Measurements from ENCODE around the gene HOXA4. TPM values are rescaled to one million over a fixed set of nuclear protein-coding genes. Genes with fewer than 3 reads are reported as not detected.
A peak's percentile ranks its signal among the peaks of the same experiment; 100 is the strongest.

The HOXA4 gene
- total RNA-seq, 1 experiment from 2014 or later: 2.3 TPM

GRCh38 chr7:27165089-27165995 is 34.8 kb upstream of the HOXA4 start, which contains the start of gene HOXA9:
Gene HOXA9, minus strand, starts transcription at chr7:27165537. Its CDS starts 80 bp downstream, at chr7:27165457.
- Histone ChIP-seq H3K27me3 (ENCODE audit: low read length) (no peaks in the 10 kb centered on the region), H2AFZ (ENCODE audit: low read length) (peak within 1 kb of the TSS; percentile 65), H3K27ac (ENCODE audit: low read length) (peak within 1 kb of the TSS; percentile 97), H4K20me1 (ENCODE audit: low read length) (peaks cover 20% of the 10 kb centered on the region), H3K4me2 (ENCODE audit: low read length) (peak within 1 kb of the TSS; percentile 93), H3K9ac (ENCODE audit: low read length) (peak within 1 kb of the TSS; percentile 90), H3K36me3 (ENCODE audit: low read depth, low read length) (peaks cover 23% of the 10 kb centered on the region), H3K9me2 (replicated peaks; ENCODE audit: low read length) (no peaks in the 10 kb centered on the region), H3K4me1 (ENCODE audit: insufficient read depth, low read length) (peaks cover 12% of the 10 kb centered on the region), H3K4me3 (ENCODE audit: low read length) (peak within 1 kb of the TSS; percentile 84), H3K79me2 (ENCODE audit: low read length) (peaks cover 89% of the 10 kb centered on the region), H3F3A (ENCODE audit: low read length, unreplicated experiment) (peaks cover 5% of the 10 kb centered on the region), H3K9me3 (ENCODE audit: low read length) (no peaks in the 10 kb centered on the region)
- ChIA-PET CTCF (no interaction called here), POLR2A (ENCODE audit: unreplicated experiment) (interaction anchor here (0.6 to 1.2 kb wide), 8 partner anchors 10 to 756 kb away, joined by 3 to 5 read pairs (median 3); no protein-coding TSS in a partner anchor)
- TF ChIP-seq EZH2 (IDR thresholded peaks at IDR 0.05; ENCODE audit: low read length, unreplicated experiment) (no peak), EZH2phosphoT487 (IDR thresholded peaks at IDR 0.05; ENCODE audit: borderline replicate concordance, low read length) (peak; percentile 38; the same call in 1 of the 2 replicates)
- intact Hi-C loops (cut with micrococcal nuclease): loop anchor here (1.0 to 5.0 kb wide), 5 partner anchors 10 to 1008 kb away; partner anchors contain the start of genes CBX3, HNRNPA2B1 and HOXA13
- no TSS peak for BruUV-seq (replicated peaks)
- DNase-seq (peak; percentile 94), ATAC-seq (peak; percentile 4)

- Histone ChIP-seq H2AFZ (ENCODE audit: low read length) (no peak overlapping the region), H3K4me3 (ENCODE audit: low read length) (peak overlapping the region; percentile 84), H3K9ac (ENCODE audit: low read length) (peak overlapping the region; percentile 90), H4K20me1 (ENCODE audit: low read length) (peaks cover 20% of the 10 kb centered on the region), H3K36me3 (ENCODE audit: low read depth, low read length) (peaks cover 23% of the 10 kb centered on the region), H3F3A (ENCODE audit: low read length, unreplicated experiment) (peaks cover 5% of the 10 kb centered on the region), H3K27ac (ENCODE audit: low read length) (peak overlapping the region; percentile 97), H3K9me3 (ENCODE audit: low read length) (no peaks in the 10 kb centered on the region), H3K4me2 (ENCODE audit: low read length) (peak overlapping the region; percentile 93), H3K4me1 (ENCODE audit: insufficient read depth, low read length) (peaks cover 20% of the 10 kb centered on the region), H3K27me3 (ENCODE audit: low read length) (no peaks in the 10 kb centered on the region), H3K79me2 (ENCODE audit: low read length) (peaks cover 83% of the 10 kb centered on the region), H3K9me2 (replicated peaks; ENCODE audit: low read length) (no peaks in the 10 kb centered on the region)
- intact Hi-C loops (cut with micrococcal nuclease): loop anchor here (1.0 to 5.0 kb wide), 9 partner anchors 11 to 1272 kb away; partner anchors contain the start of genes CBX3, HNRNPA2B1 and HOXA13
- BruUV-seq (replicated peaks): no TSS peak
- CTCF ChIA-PET: no interaction called here
- TF ChIP-seq EZH2 (IDR thresholded peaks at IDR 0.05; ENCODE audit: low read length, unreplicated experiment) (no peak), EZH2phosphoT487 (IDR thresholded peaks at IDR 0.05; ENCODE audit: borderline replicate concordance, low read length) (no peak), CTCF (conservative IDR thresholded peaks at IDR 0.05; ENCODE audit: low read depth, low read length) (peak; percentile 46)
- POLR2A ChIA-PET (ENCODE audit: unreplicated experiment): no interaction called here
- DNase-seq (peak; percentile 39), ATAC-seq (no peak)
Observed at GRCh38 chr7:27164367-27165088, 34.0 kb upstream of the HOXA4 start.

- intact Hi-C loops (cut with micrococcal nuclease): loop anchor here (2.0 to 5.0 kb wide), 5 partner anchors 15 to 1272 kb away; no protein-coding TSS in a partner anchor
- TF ChIP-seq EZH2 (IDR thresholded peaks at IDR 0.05; ENCODE audit: low read length, unreplicated experiment) (no peak), EZH2phosphoT487 (IDR thresholded peaks at IDR 0.05; ENCODE audit: borderline replicate concordance, low read length) (no peak), CTCF (conservative IDR thresholded peaks at IDR 0.05; ENCODE audit: low read depth, low read length) (no peak)
- ChIA-PET CTCF (no interaction called here), POLR2A (ENCODE audit: unreplicated experiment) (no interaction called here)
- Histone ChIP-seq H3K9me3 (ENCODE audit: low read length) (no peaks in the 10 kb centered on the region), H3K27me3 (ENCODE audit: low read length) (no peaks in the 10 kb centered on the region), H3K79me2 (ENCODE audit: low read length) (peaks cover 78% of the 10 kb centered on the region), H2AFZ (ENCODE audit: low read length) (no peak overlapping the region), H3K4me3 (ENCODE audit: low read length) (peak overlapping the region; percentile 84), H3K4me1 (ENCODE audit: insufficient read depth, low read length) (peaks cover 25% of the 10 kb centered on the region), H3K27ac (ENCODE audit: low read length) (peak overlapping the region; percentile 97), H3K4me2 (ENCODE audit: low read length) (peak overlapping the region; percentile 93), H3K9ac (ENCODE audit: low read length) (peak overlapping the region; percentile 90), H3K36me3 (ENCODE audit: low read depth, low read length) (peaks cover 23% of the 10 kb centered on the region), H3K9me2 (replicated peaks; ENCODE audit: low read length) (no peaks in the 10 kb centered on the region), H3F3A (ENCODE audit: low read length, unreplicated experiment) (peaks cover 5% of the 10 kb centered on the region), H4K20me1 (ENCODE audit: low read length) (peaks cover 20% of the 10 kb centered on the region)
- no peak for DNase-seq
- ATAC-seq: no peak
- BruUV-seq (replicated peaks): no TSS peak
Observed at GRCh38 chr7:27164045-27164366, 33.4 kb upstream of the HOXA4 start.
